Lower leg skin (tissue), 3 donors: ENCODE results near the gene UBXN11.

ENCODE experiments used
- CTCF ChIP-seq, 3 donors: fragments of 450-650 bp; IDR thresholded peaks; one replicate each; pipeline ENCODE4 v1.5.1; 2016; ENCODE audit warnings: antibody characterized with exemption in 3 of 3, mild to moderate bottlenecking in 3 of 3, moderate library complexity in 2 of 3
- POLR2A ChIP-seq, 2 donors: fragments of 450-650 bp; IDR thresholded peaks; one replicate each; pipeline ENCODE4 v1.6.1; 2016 to 2017; ENCODE audit warnings: antibody characterized with exemption in 2 of 2, mild to moderate bottlenecking in 1 of 2, moderate library complexity in 1 of 2

- TF ChIP-seq CTCF (IDR thresholded peaks at IDR 0.05) (no peak), POLR2A (IDR thresholded peaks at IDR 0.05) (no peak)
Measured at GRCh38 chr1:26323382-26323781, 16.9 kb upstream of the UBXN11 start.
